IPS DF 19.7 (cell line): ENCODE results near the gene FAAP100.

ENCODE experiments used
- DNase-seq: peaks from one replicate; pipeline ENCODE4 v3.0.0-alpha.2; 2013; ENCODE audit warnings: low read depth, low spot score

FAAP100 gene

DNA sequence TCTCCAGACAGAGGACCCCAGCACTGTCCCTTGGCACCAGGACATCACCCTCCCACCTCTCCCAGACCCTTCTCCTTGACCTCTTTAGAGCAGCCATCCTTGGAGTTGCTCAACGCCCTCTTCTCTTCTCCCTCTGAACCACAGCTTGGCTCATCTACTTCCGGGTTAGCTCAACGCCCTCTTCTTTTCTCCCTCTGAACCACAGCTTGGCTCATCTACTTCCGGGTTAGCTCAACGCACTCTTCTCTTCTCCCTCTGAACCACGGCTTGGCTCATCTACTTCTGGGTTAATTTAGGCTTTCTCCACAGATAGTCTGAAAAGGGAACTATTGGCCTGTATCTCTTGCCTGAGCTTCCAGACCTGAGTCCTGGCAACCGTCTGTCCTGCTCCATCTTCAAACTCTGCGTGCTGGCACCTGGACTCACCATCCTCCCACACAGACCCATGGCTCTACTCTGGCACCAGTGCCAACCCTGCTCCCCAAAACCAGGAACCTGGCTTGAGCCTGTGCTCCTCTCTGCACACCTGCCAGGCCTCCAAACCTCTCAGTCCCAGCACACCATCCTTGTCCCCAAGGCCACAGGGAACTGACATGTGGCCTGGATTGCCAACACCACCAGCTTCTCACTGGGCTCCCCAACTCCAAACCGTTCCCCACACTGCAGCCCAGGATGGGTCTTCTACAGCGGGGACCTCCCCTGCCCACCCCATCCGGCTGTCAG lies 25.3 kb upstream of the FAAP100 start:
- no peak for DNase-seq

DNA sequence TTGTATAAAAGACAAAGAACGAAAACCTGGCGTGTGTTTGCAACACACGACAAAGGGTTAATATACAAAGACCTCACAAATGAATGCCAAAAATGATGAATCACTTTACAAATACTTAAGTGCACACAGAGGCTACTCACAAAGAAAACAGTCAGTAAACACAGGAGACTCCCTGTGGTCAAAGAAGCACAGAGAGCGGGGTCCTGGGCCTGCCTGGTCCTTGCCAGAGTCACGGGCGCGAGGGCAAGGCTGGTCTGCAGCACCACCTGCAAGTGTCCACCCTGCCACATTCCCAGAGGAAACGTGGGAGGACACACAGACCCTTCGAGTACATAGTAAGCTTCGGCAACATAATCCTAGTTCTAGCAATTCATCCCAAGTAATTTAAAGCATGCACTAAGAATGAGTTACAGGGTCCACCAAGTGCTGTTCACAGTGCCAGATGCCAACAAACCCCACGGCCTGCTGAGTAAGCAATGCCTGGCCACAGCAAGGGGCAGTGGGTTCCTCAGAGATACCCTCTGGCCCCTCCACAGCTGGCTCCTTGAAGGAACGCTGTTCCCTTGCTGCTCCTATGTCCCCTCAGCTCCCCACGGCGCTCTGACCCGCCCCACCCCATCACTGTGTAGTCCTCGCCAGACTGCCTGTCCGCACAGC lies 24.6 kb upstream of the FAAP100 start:
- no peak for DNase-seq

DNA sequence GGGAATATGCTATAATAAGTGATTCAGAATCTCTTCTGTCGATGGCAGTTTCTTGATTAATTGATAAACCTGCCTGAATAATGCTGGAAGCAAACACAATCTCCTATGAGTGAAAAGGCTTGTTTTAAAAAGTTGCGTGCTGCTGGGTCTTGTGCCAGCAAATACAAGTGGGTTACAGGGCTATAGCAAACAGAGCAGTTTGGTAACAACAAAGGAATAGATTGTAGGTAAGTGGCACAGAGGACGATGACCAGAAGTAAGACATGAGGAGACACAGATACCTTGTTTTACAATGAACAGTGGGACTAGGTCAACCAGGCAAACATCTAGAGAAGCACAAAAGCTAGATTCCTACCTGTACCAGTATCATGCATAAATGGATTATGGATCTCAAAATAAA lies 23.7 kb upstream of the FAAP100 start:
- DNase-seq = no peak

DNA sequence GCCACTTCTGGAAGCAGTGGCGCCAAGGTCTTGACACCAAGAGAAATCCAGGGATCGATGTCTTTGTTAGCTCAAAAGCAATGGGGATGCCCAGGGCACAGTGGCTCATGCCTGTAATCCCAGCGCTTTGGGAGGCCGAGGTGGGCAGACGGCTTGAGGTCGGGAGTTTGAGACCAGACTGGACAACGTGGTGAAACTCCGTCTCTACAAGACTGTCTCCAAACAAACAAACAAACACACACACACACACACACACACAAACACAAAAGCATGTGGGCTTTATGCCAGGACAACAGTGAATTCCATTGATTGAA lies 22.4 kb upstream of the FAAP100 start:
- DNase-seq = no peak

GRCh38 chr17:81573794-81574642 lies 21.9 kb upstream of the FAAP100 start:
- DNase-seq = no peak

DNA sequence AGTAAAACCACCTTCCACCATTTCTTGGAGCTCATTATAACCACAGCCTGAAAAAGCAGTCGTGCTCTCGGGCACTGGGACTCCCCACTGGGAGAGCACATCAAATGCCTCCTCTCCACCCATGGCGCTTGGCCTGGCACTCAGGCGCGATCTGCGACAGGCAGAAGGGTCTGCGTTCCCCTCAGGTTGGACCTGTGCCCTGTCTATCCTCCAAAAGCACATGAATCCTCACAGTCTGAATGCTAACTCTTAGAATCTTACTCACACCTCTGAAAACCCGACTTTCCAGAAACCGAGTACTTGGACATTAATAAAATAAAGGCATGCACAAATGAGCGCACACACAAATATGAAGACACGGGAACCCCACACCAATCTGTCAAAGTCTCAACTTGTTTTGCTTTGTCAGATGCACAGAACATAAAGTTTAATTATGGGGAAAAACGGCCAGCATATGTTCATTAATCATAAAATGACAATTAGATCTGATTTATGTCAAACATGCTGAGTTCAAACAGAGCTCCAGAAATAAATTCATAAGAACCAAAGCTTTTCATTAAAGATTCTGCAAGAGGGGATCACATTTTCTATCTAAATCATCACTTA lies 20.5 kb upstream of the FAAP100 start:
- DNase-seq = no peak

DNA sequence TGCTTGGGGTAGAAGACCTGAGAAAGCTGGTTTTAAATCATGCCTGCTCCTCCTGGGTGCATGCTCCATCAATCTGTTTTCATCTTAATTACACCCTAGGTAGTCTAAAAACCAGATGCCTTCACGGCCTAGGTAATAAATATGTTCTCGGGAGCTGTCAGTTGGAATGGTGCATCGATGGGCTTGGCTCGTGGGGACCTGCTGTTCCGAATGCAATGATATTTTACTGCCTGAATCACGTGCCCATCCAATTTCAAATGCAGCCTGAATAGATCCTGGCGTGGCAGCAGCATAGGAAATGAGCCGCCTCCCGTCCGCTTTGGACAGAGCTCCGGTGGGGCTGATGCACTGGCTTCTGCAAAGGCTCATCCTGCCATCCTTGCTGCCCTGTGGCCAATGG lies 18.8 kb upstream of the FAAP100 start:
- DNase-seq = no peak

- DNase-seq = no peak
Observed at GRCh38 chr17:81569986-81570514, 17.9 kb upstream of the FAAP100 start.

- DNase-seq = no peak
Observed at GRCh38 chr17:81568416-81568815, 16.3 kb upstream of the FAAP100 start.

DNA sequence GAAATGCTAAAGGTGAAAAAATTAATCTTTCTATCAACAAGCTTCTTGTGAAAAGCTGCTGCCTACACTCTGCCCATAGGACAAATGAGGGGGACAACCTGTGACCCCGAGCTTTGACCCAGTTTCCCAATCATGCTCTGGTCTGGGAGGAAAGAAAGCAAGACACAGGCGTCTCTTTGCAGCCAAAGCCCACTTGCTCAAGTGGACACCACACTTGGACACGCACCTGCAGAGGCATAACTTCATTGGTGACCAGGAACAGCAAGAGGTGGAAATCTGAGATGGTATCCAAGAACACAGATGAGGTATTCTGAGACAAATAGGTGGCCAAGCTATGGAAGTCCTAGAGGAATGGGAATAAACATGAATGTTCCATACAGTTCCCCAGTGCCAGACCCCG lies 15.0 kb upstream of the FAAP100 start:
- no peak for DNase-seq

GRCh38 chr17:81566461-81567126 lies 14.4 kb upstream of the FAAP100 start:
- no peak for DNase-seq

DNA sequence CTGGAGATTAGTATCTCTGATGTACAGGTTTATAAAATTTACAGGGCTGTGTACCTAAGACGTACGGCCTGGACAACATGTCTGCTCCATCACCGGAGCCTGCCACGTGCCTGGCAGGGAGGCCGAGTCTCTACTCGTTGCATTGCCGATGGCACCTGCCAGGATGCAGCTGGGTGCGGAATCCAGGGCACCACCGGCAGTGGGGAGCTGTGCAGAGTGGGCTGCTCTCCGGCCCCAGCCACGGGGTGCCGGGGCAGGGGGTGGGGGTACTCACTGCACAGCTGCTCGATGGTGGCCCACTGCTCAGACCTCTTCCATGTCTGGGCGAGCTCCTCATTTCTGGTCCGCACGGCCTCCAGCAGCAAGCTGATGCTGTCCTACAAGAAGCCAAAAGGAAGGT lies 13.1 kb upstream of the FAAP100 start:
- DNase-seq = no peak

DNA sequence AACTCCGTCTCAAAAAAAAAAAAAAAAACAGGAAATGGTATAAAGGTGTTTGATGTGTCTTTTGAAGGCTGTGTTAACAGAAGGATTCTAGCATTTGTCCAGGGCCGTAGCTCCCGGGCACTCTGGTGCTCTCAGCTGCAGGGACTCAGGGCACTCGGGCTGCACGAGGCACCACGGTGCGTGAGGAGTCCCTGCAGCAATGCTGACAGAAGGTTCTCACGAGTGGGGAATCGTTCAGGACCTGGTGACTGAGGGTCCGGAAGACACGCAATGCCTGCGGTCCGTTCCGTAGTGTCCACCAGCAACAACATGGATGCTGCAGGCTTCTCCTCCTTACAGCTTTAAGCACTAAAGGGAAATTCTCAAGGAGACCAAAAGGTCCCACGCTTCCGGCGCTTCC lies 12.6 kb upstream of the FAAP100 start:
- no peak for DNase-seq

DNA sequence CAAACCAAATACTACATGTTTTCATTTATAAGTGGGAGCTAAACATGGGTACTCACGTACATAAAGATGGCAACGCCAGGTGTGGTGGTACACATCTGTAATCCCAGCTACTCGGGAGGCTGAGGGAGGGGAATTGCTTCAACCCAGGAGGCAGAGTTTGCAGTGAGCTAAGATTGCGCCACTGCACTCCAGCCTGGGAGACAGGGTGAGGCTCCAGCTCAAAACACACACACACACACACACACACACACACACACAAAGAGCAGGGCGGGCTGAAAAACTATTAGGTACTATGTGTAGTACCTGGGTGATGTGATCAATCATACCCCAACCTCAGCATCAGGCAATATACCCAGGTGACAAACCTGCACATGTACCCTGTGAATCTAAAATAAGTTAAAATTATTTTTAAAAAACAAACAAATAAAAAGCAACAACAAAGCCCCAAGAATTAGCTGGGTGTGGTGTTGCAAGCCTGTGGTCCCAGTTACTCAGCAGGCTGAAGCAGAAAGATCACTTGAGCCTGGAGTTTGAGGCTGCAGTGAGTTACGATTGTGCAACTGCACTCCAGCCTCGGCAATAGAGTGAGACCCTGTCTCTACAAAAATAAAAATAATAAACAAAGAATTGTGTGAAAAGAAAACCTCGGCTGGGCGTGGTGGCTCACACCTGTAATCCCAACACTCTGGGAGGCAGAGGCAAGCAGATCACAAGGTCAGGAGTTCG lies 11.9 kb upstream of the FAAP100 start:
- no peak for DNase-seq

DNA sequence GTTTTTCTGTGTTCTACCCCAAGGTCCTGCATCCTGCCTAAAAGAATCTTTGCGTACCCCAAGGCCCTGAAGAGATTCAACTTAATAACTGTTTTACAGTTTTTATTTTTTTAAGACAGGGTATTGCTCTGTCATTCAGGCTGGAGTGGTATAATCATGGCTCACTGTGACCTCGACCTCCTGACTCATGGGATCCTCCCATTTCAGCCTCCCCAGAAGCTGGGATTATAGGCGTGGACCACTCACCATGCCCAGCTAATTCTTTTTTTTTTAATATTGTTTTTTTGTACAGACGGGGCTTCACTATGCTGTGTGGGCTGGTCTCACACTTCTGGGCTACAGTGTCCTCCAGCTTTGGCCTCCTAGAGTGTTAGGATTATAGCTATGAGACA lies 9.3 kb upstream of the FAAP100 start:
- DNase-seq = no peak

GRCh38 chr17:81558941-81559806 lies 7.0 kb upstream of the FAAP100 start:
- no peak for DNase-seq

- DNase-seq = no peak
Observed at GRCh38 chr17:81558115-81558468, 5.9 kb upstream of the FAAP100 start.

- no peak for DNase-seq
Observed at GRCh38 chr17:81557276-81558114, 5.3 kb upstream of the FAAP100 start.

DNA sequence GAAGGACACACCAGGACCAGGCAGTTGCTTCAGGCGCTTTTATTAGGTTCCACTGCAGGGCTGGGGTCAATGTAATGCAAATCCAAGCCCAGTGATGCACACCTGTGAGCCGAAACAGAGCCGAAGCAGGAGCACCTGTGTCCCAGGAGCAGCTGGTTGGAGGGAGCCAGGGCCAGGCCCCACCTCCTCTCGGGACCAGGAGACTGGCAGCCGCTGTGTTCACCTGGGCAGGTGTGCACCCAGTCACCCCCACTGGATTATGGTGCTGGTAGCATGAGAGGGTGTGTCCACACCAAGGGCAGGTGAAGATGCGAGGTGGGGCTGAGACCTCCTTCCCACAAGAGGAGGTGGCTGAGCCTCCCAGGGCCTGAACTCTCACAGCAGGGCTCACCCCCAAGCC lies 4.7 kb upstream of the FAAP100 start:
- no peak for DNase-seq
